HG03039 (cell line): ENCODE measurements around the gene CCDC85B.
"Not testable (repeated sequence)": the region's sequence is repeated elsewhere in the genome, so short reads cannot be mapped to it uniquely, and the experiment has no call there.

Experiments
- ATAC-seq: cut with Tn5 transposase; IDR thresholded peaks from one replicate; pipeline ENCODE4 v1.9.1; 2021; ENCODE audit warnings: mild to moderate bottlenecking, moderate library complexity; ENCODE audit not compliant: unreplicated experiment

Gene CCDC85B

DNA sequence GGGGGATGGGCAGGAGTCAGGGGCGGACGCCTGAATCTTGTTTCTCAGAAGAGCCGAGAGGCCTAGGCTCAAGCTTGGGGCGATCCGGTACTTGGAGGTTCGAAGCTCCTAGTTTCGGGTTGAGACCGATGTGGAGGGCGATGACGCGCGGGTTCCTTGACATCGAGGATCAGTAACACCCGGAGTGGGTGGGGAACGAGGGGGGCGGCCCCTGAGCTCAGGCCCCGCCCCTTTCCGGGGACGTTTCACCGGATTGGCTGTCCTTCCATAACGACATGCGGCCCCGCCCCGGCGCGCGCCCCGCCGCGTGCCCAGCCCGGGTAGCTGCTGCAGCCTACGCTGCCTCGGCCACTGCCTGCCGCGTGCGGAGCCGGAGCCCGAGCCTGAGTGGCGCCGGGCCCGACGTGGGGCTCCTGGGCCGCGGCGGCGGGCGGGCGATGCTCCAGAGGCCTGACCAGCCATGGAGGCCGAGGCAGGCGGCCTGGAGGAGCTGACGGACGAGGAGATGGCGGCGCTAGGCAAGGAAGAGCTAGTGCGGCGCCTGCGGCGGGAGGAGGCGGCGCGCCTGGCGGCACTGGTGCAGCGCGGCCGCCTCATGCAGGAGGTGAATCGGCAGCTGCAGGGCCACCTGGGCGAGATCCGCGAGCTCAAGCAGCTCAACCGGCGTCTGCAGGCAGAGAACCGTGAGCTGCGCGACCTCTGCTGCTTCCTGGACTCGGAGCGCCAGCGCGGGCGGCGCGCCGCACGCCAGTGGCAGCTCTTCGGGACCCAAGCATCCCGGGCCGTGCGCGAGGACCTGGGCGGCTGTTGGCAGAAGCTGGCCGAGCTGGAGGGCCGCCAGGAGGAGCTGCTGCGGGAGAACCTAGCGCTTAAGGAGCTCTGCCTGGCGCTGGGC is at the start of gene CCDC85B:
CCDC85B (plus strand) TSS at position 350 of the 895 bp plus-strand sequence; CDS start at position 461, 111 bp downstream.
- ATAC-seq: peak; percentile 43

DNA sequence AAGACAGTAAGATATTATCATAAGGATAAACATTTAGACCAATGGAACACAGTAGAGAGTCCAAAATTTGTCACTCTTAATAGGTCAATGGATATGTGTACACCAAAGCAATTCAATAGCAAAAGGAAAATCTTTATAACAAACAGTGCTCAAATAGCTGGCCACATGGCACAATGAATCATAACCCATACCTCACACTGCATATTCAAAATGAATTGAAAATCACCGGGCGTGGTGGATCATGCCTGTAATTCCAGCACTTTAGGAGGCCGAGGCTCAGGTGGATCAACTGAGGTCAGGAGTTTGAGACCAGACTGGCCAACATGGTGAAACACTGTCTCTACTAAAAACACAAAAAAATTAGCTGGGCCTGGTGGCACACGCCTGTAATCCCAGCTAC is 48.3 kb upstream of the CCDC85B start:
- no peak for ATAC-seq

DNA sequence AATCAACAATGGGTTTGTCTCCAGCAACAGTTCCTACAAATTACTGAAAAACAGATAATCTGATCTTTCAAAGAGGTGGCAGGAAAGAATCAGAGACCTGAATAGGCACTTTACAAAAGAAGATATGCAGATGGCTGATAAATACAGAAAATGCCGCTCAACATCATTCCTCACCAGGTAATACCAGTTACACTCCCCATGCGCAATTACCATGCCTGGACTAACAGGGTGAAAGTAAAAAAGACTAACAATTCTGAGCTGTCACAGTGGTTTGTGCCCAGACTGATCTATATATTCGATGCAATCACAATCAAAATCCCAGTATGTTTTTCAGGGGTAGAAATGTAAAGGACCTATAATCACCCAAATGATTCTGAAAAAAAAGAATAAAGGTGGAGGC is 46.7 kb upstream of the CCDC85B start:
- ATAC-seq: no peak

DNA sequence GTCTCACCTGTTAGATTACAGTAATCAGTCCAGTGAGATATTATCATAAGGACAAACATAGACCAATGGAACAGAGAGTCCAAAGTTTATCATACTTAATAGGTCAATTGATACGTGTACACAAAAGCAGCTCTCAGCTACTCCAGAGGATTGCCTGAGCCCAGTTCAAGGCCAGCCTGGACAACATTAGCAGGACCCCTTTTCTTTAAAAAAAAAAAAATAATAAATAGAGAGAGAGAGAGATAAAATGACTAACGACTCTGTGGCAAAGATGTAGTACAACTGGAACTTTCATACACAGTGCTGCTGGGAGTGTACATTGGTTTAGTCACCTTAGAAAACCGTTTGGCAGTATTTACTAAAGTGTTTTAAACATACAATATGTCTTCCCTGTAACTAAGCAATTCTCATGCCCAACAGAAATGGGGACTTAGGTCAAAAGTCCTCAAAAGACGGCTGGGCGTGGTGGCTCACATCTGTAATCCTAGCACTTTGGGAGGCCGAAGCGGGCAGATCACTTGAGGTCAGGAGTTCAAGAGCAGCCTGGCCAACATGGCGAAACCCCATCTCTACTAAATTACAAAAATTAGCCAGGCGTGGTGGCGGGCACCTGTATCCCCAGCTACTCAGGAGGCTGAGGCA is 46.1 kb upstream of the CCDC85B start:
- no peak for ATAC-seq

DNA sequence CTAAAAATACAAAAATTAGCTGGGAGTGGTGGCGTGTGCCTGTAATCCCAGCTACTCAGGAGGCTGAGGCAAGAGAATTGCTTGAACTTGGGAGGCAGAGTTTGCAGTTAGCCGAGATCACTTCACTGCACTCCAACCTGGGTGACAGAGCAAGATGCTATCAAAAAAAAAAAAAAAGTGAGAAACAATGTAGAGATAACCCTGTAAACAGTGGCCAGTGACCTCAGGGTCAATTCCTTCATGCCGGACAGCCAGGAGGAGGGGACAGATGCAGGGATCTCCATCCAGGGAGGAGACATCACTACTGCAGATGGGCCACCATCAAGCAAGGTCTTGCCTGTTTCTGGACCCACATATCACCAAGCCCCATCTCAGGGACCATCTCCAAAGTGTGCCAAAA is 42.7 kb upstream of the CCDC85B start:
- no peak for ATAC-seq

DNA sequence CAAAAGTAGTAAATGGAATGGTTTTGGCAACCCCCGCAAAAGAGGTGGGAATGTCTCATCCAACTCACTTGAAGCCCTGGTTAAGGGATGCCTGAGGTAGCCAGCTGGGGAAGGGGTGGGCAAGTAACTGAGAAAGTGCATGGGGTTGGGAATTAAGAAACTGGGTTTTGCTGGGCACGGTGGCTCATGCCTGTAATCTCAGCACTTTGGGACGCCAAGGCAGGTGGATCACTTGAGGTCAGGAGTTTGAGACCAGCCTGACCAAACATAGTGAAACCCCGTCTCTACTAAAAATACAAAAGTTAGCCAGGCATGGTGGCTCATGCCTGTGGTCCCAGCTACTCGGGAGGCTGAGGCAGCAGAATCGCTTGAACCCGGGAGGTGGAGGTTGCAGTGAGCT is 41.8 kb upstream of the CCDC85B start:
- ATAC-seq: not testable (repeated sequence)

DNA sequence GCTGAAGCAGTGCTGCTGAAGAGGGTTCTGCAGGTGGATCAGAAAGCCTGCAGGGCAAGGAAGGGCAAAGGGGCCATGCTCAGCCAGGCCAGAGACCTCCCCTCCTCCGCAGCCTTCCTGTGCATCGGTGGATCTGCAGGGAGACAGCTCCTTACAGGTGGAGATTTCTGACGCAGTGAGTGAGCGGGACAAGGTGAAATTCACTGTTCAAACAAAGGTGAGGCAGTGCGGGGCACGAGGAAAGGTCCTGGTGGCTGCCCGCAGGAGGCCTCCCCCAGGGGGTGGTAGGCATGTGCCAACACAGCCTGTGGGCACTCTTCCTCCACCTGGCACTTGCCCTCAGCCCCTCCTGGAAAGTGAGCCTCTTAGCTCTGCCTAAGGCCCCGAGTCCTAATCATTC is 41.1 kb upstream of the CCDC85B start:
- no peak for ATAC-seq

DNA sequence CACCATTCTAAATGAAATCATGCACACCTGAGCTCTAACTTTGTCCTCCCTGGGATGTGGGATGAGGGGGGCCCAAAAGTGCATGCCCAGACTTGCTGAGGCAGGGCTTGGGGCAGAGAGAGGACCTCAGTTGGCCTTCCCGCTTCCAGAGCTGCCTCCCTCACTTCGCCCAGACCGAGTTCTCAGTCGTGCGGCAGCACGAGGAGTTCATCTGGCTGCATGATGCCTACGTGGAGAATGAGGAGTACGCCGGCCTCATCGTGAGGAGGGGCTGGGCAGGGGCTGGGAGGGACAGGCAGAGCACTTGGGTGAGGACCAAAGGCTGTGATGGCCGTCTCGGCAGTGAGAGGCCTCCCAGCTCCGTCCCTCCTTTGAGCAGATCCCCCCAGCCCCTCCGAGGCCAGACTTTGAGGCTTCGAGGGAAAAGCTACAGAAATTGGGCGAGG is 40.7 kb upstream of the CCDC85B start:
- no peak for ATAC-seq

DNA sequence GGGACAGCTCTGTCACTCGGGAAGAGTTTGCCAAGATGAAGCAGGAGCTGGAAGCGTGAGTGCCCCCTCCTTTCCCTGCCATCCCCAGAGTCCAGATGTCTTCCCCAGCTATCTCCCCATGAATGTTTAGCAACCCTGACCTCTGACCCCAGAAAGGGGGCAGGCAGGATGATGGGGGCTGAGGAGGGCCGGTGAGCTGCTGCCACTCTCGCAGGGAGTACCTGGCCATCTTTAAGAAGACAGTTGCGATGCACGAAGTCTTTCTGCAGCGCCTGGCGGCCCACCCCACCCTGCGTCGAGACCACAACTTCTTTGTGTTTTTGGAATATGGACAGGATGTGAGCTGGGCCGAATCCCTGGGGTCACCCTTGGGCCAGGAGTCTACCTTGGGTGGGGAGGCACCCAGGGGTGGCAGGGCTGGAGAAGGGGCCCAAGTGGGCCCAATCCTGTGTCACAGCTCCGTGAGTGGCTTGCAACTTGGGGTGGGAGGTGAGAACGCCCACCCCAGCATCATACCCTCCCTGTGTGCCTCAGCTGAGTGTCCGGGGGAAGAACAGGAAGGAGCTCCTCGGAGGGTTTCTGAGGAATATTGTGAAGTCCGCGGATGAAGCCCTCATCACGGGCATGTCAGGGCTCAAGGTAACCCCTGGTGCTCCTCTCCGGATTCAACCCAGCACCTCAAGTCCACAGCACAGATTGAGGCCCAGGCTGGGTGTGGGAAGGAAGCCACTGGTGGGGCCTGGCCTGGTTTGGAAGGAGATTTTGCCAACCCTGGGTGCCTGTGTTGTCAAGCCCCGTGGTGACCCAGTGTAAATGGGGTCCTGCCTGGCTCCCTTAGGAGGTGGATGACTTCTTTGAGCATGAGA is 40.0 kb upstream of the CCDC85B start:
- ATAC-seq: no peak

DNA sequence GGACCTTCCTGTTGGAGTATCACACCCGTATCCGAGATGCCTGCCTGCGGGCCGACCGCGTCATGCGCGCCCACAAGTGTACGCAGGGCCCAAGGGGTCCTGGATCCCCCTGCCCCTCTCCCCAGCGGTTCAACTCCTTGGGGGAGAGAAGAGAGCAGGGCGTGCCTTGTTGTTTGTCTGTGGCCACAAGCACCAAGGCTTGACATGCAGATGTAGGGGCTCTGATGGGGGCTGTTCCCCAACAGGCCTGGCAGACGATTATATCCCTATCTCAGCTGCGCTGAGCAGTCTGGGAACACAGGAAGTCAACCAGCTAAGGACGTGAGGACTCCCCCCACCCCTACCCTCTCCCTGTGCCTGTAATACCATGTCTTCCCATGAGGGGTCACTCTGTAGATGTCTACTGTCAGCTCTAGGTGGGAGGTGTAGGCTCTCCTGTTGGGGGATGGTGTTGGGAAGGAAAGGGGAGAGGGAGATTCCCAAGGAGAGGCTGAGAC is 39.3 kb upstream of the CCDC85B start:
- no peak for ATAC-seq

DNA sequence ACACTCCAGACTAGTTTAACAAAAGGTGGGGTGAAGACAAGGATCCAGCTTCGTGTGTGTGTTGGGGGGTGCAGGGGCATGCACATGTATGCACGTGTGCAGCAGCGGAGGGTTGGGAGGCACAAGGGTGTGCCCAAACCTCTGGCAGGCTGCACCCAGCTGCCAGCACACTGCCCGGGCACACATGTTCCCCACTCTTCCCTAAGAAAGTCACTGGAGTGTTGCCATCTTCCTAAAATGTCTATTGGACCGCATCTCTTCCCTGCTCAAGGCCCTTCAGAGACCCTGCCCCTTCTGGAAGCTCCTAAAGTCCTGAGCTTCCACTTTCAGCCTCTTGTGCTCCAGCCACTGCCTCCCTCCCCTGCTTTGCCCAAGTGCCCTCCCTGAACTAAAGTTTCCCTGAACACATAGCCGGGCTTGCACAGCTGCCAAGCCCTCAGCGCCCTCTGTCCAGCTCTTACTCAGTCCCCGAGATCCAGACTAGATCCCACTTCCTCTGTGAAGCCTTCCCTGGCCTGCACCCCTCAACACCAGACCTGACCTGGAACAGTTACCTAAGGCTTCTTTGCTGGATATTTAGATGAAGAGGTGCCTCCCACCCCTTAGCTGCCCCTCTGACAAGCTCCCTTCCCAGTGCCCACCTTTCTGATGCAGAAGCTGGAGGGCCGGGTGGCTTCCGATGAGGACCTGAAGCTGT is 38.5 kb upstream of the CCDC85B start:
- ATAC-seq: no peak

DNA sequence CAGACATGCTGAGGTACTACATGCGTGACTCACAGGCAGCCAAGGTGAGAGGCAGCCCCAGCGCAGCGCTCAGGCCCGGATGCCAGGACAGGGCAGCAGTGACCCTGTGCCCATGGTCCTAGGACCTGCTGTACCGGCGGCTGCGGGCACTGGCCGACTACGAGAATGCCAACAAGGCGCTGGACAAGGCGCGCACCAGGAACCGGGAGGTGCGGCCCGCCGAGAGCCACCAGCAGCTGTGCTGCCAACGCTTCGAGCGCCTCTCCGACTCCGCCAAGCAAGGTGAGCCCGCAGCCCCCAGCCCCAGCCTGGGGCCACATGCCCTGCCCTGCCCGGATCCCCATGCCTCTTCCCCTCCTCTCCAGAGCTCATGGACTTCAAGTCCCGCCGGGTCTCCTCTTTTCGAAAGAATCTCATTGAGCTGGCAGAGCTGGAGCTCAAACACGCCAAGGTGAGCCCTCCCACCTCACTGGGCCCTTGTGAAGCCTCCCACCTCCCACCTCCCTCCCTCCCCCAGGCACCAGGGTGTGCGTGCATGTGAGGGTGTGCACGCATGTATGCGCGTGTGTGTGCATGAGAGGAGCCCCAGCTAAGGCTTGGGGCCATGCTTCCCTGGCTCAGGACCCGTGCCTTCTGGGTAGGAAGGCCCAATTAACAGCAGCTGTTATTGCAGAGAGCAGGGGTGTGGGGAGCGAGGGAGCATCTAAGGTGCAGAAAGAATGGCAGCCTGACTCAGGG is 37.8 kb upstream of the CCDC85B start:
- no peak for ATAC-seq

DNA sequence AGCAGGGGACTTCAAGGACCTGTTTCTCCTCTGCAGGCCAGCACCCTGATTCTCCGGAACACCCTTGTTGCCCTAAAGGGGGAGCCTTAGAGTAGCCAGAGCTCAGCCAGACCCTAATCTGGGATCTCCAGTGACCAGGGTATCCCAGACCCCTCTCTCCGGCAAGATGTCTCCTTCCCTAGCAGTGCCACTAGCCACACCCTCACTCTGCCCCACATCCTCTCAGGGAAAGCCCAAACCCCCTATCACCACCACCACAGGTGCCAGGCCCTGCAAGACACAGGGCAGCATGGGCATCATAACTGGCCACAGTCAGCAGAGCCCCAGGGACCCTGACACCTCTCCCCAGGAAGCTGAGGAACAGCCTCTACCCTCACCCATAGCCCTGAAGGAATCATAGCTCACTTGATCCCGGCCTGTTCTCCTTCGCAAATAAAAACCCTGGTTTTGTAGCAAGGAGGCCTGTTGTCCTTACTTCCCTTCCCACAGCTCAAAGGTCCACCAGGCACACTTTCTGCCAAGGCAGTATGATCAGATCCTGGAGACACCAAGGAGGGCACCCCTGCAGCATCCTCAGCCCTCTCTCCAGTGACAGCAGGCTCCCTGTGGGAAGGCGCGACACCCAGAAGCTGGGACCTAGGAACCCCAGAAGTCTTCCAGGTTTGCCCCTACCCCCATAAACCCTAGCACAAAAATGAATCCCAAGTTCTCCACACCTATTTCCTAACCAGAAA is 37.1 kb upstream of the CCDC85B start:
- no peak for ATAC-seq

DNA sequence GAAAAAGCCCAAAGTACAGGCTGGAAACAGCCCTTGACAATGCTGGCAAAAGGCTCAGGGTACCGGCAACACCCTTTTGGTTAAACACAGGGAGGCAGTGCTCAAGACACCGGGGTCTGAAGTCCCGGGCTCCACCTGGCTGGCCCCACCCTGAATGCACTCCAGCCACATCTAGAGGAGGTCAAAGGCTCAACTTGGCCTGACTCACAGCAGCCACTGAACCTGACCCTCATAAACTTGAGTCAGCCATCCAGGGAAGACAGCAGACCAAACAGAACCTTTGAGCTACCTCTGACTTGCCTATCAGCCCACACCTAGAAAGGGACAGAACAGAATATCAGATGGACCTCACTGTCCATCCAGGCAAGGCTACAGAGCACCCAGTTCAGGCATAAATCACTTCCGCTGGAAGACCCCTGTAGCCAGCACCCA is 36.3 kb upstream of the CCDC85B start:
- ATAC-seq: no peak

DNA sequence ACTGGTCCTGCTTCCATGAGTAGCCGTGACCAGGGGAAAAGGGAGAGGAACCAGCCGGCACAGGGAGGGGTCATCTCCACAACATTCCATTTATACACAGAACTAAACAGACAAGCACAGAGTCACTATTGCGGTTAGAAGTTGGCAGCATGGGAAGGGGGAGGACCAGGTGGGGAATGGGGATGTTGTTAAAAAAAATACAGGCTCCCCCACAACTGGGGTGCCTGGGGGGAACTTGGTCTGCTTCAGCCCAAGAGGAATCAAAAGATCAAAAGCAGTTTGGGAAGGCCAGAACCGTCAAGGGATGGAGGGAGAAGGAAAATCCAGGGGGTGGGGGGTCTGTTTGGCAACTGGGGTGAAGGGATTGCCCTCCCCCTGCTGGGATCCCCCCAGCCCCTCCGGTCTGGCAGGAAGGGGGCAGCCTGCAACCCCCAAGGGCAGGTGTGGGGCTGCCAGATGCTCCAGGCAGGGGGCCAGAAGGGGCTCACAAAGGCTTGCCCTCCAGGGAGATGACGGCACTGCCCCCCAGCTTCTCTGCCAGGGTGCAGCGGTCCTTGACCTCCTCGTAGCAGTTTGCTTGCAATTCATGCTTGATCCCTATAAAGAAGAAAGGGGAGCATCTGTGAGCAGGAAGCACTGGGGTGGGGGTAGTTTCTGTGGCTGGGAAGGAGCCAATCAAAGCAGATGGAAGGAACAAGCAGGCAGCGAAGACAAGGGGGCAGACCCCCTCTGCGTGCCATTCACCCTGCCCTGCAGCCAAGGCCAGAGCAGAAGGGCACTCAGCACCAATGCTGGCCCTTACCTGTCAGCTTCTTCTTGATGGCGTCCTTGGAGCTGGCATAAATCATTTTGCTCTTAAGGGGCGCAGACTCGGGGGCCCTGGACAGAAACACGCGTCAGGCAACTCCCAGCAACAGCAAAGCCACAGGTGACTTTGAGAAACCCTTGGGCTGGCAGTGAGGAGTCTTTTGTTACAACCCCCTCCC is 35.3 kb upstream of the CCDC85B start:
- no peak for ATAC-seq

DNA sequence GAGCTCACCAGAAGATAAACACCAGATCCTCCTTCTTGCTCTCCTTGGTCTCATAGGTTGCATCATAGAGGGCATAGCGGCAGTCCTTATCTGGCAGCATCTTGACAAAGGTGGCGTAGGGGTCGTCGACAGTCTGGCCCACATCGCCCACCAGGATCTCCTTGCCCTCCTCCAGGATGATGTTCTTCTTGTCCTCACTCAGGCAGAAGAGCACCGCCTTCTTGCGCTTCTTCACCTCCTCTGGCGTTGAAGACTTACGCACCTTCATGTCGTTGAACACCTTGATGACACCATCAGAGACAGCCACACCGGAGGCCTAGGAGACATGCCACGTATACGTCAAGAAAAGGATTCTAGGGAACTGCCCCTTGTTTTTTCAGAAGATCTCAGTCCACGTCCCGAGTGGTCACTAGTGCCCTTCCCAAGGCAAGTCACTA is 34.5 kb upstream of the CCDC85B start:
- ATAC-seq: no peak

DNA sequence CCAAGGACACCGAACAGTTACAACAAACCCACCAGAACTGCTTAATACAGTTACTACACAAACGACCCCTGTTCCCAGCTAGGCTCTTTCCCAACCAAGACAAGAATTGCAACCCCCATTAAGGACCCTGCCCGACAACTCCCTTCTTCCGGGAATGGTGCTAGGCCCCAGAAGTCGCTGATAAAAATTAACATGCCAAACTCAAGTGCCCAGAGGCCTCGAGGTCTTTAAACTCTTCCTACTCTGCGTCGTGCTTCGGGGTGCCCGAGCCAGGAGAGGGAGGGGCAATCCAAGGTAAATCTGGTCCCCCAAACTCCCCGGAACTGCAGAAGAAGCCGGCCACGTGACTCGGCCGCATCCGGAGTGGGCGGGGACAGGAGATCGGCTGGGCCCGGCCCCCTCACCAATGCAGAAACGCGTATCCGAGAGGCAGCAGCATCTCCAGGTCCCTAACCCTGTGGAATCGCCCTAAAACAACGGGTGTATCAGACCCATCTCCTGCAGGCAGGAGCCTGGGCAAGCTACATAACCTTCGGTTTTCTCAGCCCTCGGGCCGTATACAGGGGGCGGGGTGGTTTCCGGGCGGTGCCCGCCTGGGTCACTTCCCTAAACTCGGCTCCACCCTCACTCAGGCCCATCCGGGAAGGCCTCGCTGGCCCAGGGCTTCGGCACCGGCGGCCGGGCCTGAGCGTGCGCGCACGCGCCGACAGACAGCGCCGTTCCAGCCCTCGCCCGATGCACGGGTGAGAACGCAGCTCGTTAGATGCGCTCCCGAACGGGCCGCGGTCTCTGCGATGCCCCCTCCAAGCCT is 33.6 kb upstream of the CCDC85B start:
- ATAC-seq: peak; percentile 23
